ENCODE results near the gene GNB5. TPM values are rescaled to one million over a fixed set of nuclear protein-coding genes. Genes with fewer than 3 reads are reported as not detected.

Gene GNB5
- total and polyA plus RNA-seq, 2 experiments from 2014 or later: 21.3 to 21.6 TPM

GRCh38 chr15:52115598-52116427 lies 75.4 kb downstream of the GNB5 start:
- Histone ChIP-seq H3K79me2 (no peaks in the 10 kb centered on the region), H3K36me3 (replicated peaks; ENCODE audit: insufficient read depth, low read depth) (no peaks in the 10 kb centered on the region), H3K4me2 (peak overlapping the region; percentile 61), H3K27me3 (peaks cover 4% of the 10 kb centered on the region), H2AFZ (no peak overlapping the region), H3K4me1 (ENCODE audit: insufficient read depth) (peaks cover 11% of the 10 kb centered on the region), H3K4me3 (no peak overlapping the region), H3K27ac (peak overlapping the region; percentile 66), H3K9me3 (ENCODE audit: low read depth) (no peaks in the 10 kb centered on the region), H4K20me1 (ENCODE audit: insufficient read depth, poor library complexity, severe bottlenecking) (no peaks in the 10 kb centered on the region), H3K9me2 (replicated peaks; ENCODE audit: insufficient read depth) (no peaks in the 10 kb centered on the region)
- 70% methylated on average over 9 of the region's 9 CpGs for WGBS (ENCODE audit: low lambda C conversion rate, missing lambda C conversion rate)
- no peak for DNase-seq (ENCODE audit: low spot score)
- no peak for TF ChIP-seq EZH2 (IDR thresholded peaks at IDR 0.05; ENCODE audit: borderline replicate concordance)
- TF ChIP-seq CTCF (IDR thresholded peaks at IDR 0.05; ENCODE audit: poor library complexity): no peak
- TF ChIP-seq EZH2phosphoT487 (IDR thresholded peaks at IDR 0.05; ENCODE audit: low read depth, severe bottlenecking, unreplicated experiment): no peak

GRCh38 chr15:52114261-52115055 lies 76.7 kb downstream of the GNB5 start:
- WGBS (ENCODE audit: low lambda C conversion rate, missing lambda C conversion rate): 89% methylated on average over 5 of the region's 5 CpGs
- H4K20me1 ChIP-seq (ENCODE audit: insufficient read depth, poor library complexity, severe bottlenecking): no peaks in the 10 kb centered on the region
- TF ChIP-seq CTCF (IDR thresholded peaks at IDR 0.05; ENCODE audit: poor library complexity) (no peak), EZH2phosphoT487 (IDR thresholded peaks at IDR 0.05; ENCODE audit: low read depth, severe bottlenecking, unreplicated experiment) (no peak), EZH2 (IDR thresholded peaks at IDR 0.05; ENCODE audit: borderline replicate concordance) (no peak)
- no peak overlapping the region for H3K4me3 ChIP-seq
- H3K4me2 ChIP-seq: no peak overlapping the region
- no peaks in the 10 kb centered on the region for H3K36me3 ChIP-seq (replicated peaks; ENCODE audit: insufficient read depth, low read depth)
- H3K9me2 ChIP-seq (replicated peaks; ENCODE audit: insufficient read depth): no peaks in the 10 kb centered on the region
- H3K27ac ChIP-seq: no peak overlapping the region
- DNase-seq (ENCODE audit: low spot score): no peak
- peaks cover 4% of the 10 kb centered on the region for H3K27me3 ChIP-seq
- H3K79me2 ChIP-seq: no peaks in the 10 kb centered on the region
- no peaks in the 10 kb centered on the region for H3K9me3 ChIP-seq (ENCODE audit: low read depth)
- H3K4me1 ChIP-seq (ENCODE audit: insufficient read depth): peaks cover 11% of the 10 kb centered on the region
- no peak overlapping the region for H2AFZ ChIP-seq

GRCh38 chr15:52113708-52114107 lies 77.5 kb downstream of the GNB5 start:
- H3K4me1 ChIP-seq (ENCODE audit: insufficient read depth): peaks cover 11% of the 10 kb centered on the region
- DNase-seq (ENCODE audit: low spot score): no peak

GRCh38 chr15:52113235-52113634 lies 78.0 kb downstream of the GNB5 start:
- WGBS (ENCODE audit: low lambda C conversion rate, missing lambda C conversion rate): 92% methylated on average over 3 of the region's 3 CpGs
- no peak for TF ChIP-seq CTCF (IDR thresholded peaks at IDR 0.05; ENCODE audit: poor library complexity)
- TF ChIP-seq EZH2phosphoT487 (IDR thresholded peaks at IDR 0.05; ENCODE audit: low read depth, severe bottlenecking, unreplicated experiment): no peak
- no peak for TF ChIP-seq EZH2 (IDR thresholded peaks at IDR 0.05; ENCODE audit: borderline replicate concordance)
- no peak for DNase-seq (ENCODE audit: low spot score)

More at GRCh38 chr15:52113708-52114107, 77.5 kb downstream of the GNB5 start:
- Histone ChIP-seq H2AFZ (no peak overlapping the region), H3K9me3 (ENCODE audit: low read depth) (no peaks in the 10 kb centered on the region), H3K9me2 (replicated peaks; ENCODE audit: insufficient read depth) (no peaks in the 10 kb centered on the region), H3K4me2 (no peak overlapping the region), H4K20me1 (ENCODE audit: insufficient read depth, poor library complexity, severe bottlenecking) (no peaks in the 10 kb centered on the region), H3K4me3 (no peak overlapping the region), H3K27ac (no peak overlapping the region), H3K36me3 (replicated peaks; ENCODE audit: insufficient read depth, low read depth) (no peaks in the 10 kb centered on the region), H3K27me3 (peaks cover 4% of the 10 kb centered on the region), H3K79me2 (no peaks in the 10 kb centered on the region)
- no peak for TF ChIP-seq EZH2 (IDR thresholded peaks at IDR 0.05; ENCODE audit: borderline replicate concordance)

More at GRCh38 chr15:52113235-52113634, 78.0 kb downstream of the GNB5 start:
- Histone ChIP-seq H3K4me1 (ENCODE audit: insufficient read depth) (peaks cover 11% of the 10 kb centered on the region), H3K27me3 (peaks cover 4% of the 10 kb centered on the region), H4K20me1 (ENCODE audit: insufficient read depth, poor library complexity, severe bottlenecking) (no peaks in the 10 kb centered on the region), H3K79me2 (no peaks in the 10 kb centered on the region), H3K36me3 (replicated peaks; ENCODE audit: insufficient read depth, low read depth) (no peaks in the 10 kb centered on the region), H3K27ac (no peak overlapping the region), H2AFZ (no peak overlapping the region), H3K4me3 (no peak overlapping the region), H3K9me2 (replicated peaks; ENCODE audit: insufficient read depth) (no peaks in the 10 kb centered on the region), H3K4me2 (no peak overlapping the region), H3K9me3 (ENCODE audit: low read depth) (no peaks in the 10 kb centered on the region)

Data from hepatocyte (in vitro differentiated cells).